Neural progenitor cell (in vitro differentiated cells): ENCODE data around the gene UAP1L1.

Experiments used
- CTCF ChIP-seq: fragments of 200-600 bp; sonication (generic); IDR thresholded peaks from 2 replicates; pipeline ENCODE4 v1.5.1; 2017; ENCODE audit warnings: antibody characterized with exemption, mild to moderate bottlenecking
- EZH2 ChIP-seq: fragments of 200-600 bp; sonication (generic); IDR thresholded peaks from 2 replicates; pipeline ENCODE4 v1.6.1; 2017; ENCODE audit warnings: antibody characterized with exemption, mild to moderate bottlenecking, moderate library complexity

GRCh38 chr9:137044037-137044436 is 33.3 kb upstream of the UAP1L1 start:
- TF ChIP-seq CTCF (no peak), EZH2 (no peak)
